Measurements from ENCODE around the gene CSTPP1.

GRCh38 chr11:47002390-47002789 lies 65.8 kb downstream of the CSTPP1 start:
- TF ChIP-seq POLR2AphosphoS5 (IDR thresholded peaks at IDR 0.05; ENCODE audit: low read depth, low read length) = peak; percentile 31; the same call in 1 of the 2 replicates
- peak in 1 of 2 experiments; percentile 53; a peak in 1 of 4 replicates for TF ChIP-seq REST (IDR thresholded peaks at IDR 0.05; ENCODE audit: insufficient read depth in 1 of 2, low read depth in 2 of 2, low read length in 2 of 2)
- no peak for TF ChIP-seq SIN3A (IDR thresholded peaks at IDR 0.05; ENCODE audit: borderline replicate concordance, insufficient read depth, low read length)
- no peak for TF ChIP-seq TAF1 (IDR thresholded peaks at IDR 0.05; ENCODE audit: borderline replicate concordance, insufficient read depth, low read length)
- no peak for TF ChIP-seq FOXP2 (optimal IDR thresholded peaks at IDR 0.05; ENCODE audit: borderline replicate concordance, extremely low read depth, extremely low read length, insufficient read depth)

Measured in PFSK-1 (cell line).